NCI-H2107 treated with DMSO at 0.1 percent for 48 hours (cell line): Measurements from ENCODE around the gene PDE9A.

ENCODE experiments used
- DNase-seq: peaks from one replicate; lab custom pipeline; 2025; ENCODE audit not compliant: unreplicated experiment; lab: John Stamatoyannopoulos, UW

PDE9A gene

GRCh38 chr21:42753804-42754203 is 100.4 kb downstream of the PDE9A start:
- no peak for DNase-seq

- DNase-seq, result no peak
These were observed 101.0 kb downstream of the PDE9A start for GRCh38 chr21:42754270-42754933.

DNA sequence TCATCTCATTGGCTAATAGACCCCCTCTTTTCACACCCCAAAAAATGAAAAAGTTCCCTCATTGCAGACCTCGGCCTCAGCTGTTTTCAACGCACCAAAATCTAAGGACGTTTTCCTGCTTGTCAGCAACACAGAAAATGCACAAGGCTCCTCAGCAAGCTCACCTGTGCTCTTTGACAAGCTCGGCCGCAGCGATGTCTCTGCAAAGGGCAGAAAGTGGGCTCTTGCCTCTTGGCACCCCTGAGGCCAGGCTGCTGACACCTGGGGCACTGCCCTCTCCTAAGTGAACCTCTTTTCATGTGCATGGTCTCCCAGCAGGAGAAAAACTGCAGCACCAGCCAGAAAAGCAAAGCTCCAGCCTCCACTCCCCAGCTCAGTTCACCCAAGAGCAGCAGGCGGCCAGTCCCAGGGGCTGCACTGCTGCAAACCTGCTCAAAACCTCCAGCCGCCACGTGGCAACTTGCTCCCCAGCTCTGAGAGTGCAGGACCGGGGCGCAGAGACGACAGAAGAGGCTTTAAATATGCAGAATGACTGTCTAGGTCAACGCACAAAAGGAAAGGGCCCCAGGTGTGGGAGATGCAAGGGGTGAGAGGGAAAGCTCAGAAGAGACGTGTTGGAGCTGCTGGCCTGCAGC is 101.7 kb downstream of the PDE9A start:
- no peak for DNase-seq

DNA sequence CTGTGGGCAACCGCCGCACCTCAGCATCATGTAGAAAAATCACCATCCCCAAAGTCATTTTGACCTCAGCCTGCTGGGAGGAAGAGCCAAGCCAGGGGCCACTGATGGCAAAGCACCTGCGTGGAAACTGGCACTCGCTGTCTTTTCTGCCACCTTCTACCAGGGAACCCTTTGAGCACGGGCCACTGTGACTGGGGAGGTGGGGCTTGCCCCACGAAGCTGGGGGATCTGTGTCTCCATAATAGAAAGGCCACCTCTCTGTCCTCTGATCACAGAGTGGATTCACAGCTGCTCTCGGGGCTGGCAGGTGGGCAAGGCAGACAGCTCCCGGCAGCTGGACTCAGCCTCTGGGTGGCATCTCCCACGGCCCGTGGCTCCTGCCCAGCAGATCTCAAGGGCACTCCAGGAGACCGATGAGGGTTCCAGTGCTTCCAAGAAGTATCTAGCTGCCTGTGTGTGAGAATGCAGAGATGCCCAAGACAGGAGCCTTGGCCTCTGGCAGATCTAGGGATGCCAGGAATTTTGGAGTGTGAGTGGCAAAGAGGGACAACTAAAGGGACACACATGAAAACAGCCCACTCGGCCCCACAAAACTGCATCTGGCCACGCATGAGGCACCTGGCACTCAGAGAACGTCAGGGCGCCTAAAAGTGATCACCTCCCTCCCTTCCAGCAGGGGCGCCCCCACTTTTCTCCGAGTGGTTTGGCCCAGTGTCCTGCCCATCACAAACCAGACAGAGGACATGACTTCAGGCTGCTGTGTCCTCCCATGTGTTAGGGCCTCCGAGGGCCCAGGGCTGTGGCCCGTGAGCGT is 102.6 kb downstream of the PDE9A start:
- DNase-seq, result no peak

DNA sequence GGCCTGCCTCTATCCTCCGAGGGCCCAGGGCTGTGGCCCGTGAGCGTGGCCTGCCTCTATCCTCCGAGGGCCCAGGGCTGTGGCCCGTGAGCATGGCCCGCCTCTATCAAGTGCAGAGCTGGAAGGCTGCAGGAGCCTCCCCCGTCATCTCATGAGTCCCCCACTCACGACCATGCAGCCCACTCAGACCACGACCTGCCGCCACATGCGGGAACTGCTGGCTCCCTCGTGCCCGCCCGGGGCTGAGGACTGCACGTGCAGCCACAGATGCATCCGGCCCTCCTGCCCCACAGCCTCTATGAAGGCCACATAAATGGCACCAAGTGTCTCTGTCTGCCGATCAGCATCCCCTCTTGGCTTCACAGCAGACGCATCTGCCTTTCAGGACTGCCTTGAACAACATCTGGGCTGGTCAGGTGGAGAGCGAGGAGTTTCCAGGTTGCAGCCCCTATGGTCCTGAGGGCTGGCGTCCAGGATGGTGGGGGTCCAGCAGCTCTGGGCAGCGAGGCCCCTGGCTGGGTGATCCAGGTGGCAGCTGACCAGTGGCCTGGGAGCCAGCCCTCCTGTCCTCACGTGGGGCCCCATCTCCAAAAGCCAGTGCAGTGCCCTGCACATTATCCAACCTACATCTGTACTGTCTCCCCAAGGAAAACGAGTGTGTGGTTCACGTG is 103.3 kb downstream of the PDE9A start:
- DNase-seq, result no peak

- no peak for DNase-seq
These were observed 104.0 kb downstream of the PDE9A start for GRCh38 chr21:42757422-42757821.

- no peak for DNase-seq
These were observed 104.6 kb downstream of the PDE9A start for GRCh38 chr21:42757826-42758655.

DNA sequence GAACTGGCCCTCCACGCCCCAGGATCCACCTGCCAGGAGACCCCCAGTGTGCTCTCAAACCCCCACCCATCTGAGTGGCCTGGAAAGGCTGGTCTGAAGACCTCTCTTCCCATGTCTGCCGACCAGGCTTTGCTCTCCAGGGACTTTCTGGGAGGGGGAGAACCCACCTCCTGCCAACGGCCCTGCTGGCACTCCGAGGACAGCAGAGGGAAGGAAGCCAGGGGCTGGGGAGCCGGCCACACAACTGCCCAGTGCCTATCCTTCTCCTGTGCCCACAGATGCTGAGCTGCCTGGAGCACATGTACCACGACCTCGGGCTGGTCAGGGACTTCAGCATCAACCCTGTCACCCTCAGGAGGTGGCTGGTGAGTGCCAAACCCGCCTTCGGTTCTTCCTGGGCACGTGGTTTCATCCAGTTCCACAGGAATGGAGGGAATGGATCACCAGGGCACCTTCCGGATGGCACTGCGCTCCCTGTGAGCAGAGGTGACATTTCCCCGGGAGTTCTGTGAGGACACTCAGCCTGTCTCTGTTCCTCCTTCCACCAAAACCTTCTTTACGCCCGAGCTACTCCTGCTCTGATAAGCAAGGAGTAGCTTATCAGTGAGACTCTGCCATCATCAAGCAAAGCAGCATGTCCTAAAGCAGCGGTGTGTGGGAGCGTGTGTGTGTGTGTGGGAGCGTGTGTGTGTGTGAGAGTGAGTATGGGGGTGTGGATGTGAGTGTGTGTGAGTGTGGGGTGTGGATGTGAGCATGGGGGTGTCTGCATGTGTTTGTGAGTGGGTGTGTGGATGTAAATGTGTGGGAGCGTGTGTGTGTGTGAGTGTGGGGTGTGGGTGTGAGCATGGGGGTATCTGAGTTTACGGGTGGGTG is 105.5 kb downstream of the PDE9A start:
- no peak for DNase-seq

GRCh38 chr21:42759594-42759927 is 106.1 kb downstream of the PDE9A start:
- no peak for DNase-seq

DNA sequence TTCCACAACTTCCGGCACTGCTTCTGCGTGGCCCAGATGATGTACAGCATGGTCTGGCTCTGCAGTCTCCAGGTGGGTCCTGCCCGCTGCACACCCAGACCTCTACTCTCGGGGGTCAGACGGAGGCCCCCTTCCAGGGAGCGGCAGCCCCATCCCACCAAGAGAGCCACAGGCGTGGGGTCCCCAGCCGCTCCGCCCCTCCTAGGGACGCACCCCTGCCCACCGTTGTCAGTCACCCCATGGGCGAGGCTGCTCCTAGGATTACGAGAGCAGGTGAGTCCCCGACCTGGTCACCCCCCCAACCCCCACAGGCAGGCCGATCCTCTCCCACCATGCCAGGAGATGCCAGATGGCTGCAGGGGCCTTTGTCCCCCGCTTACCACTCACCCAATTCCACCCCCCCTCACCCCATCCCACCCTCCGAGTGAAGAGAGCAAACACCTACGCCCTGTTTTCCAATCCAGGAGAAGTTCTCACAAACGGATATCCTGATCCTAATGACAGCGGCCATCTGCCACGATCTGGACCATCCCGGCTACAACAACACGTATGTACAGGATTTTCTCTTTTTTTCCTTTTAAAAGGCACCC is 107.0 kb downstream of the PDE9A start:
- no peak for DNase-seq

GRCh38 chr21:42760951-42761751 is 107.7 kb downstream of the PDE9A start:
- DNase-seq, result peak; percentile 48

GRCh38 chr21:42761776-42762335 is 108.4 kb downstream of the PDE9A start:
- no peak for DNase-seq

- DNase-seq, result no peak
These were observed 110.4 kb downstream of the PDE9A start for GRCh38 chr21:42763581-42764442.

GRCh38 chr21:42764443-42764760 is 111.0 kb downstream of the PDE9A start:
- no peak for DNase-seq

- no peak for DNase-seq
These were observed 111.5 kb downstream of the PDE9A start for GRCh38 chr21:42764883-42765282.

GRCh38 chr21:42765656-42766055 is 112.2 kb downstream of the PDE9A start:
- DNase-seq, result no peak

DNA sequence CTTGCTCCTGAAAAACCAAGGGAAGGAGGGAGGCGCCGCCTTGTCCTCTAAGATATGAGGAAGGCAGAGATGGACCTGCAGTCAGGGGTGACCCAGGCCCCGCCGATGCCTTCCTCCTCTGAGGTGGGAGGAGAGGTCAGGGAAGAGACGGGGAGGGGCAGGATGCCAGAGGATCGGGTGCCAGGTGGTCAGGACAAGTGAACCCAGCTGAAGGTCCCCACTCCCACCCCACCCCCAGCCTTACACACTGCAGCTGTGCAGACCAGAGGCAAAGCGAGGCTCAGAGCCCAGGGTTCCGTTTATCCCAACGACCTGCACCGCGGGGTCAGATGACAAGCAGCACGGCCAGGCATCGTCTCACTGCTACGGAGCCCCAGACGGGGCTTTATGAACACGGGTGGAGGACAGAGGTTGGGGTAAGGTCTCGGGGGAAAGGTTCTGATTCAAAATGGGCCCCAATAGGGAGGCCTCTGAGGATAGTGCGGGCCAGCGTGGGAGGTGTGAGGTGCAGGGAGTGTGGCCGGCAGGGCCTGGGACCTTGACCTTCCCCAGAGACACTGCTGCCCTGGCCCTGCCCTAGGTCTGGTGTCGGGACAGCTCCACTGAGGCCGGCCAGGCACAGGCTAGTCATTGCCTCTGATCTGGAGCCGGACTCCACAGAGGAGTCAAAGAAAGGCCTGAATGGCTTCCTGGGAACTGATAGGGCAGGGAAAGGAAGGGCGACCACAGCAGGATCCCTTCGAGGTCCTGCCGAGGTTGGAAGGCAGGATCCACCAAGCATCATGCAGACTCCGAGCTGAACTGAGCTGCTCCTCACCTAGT is 113.5 kb downstream of the PDE9A start:
- DNase-seq, result no peak
